Endodermal cell (in vitro differentiated cells): ENCODE measurements around the gene COLGALT1. TPM values are rescaled to one million over a fixed set of nuclear protein-coding genes. Genes with fewer than 3 reads are reported as not detected.

Experiments
- DNase-seq: peaks from one replicate; pipeline ENCODE4 v3.0.0-alpha.2; 2017
- H3K27ac ChIP-seq: 2 replicates; pipeline ENCODE4 v1.5.1; 2013; ENCODE audit warnings: mild to moderate bottlenecking, low read depth, low read length, moderate library complexity
- H3K27me3 ChIP-seq: 2 replicates; pipeline ENCODE4 v1.6.1; 2013; ENCODE audit warnings: mild to moderate bottlenecking, low read length, moderate library complexity; ENCODE audit not compliant: insufficient read depth, control insufficient read depth, poor library complexity, severe bottlenecking
- H3K36me3 ChIP-seq: 2 replicates; pipeline ENCODE4 v1.7.0; 2013; ENCODE audit warnings: mild to moderate bottlenecking, low read length, moderate library complexity; ENCODE audit not compliant: control insufficient read depth, insufficient read depth
- H3K4me1 ChIP-seq: one replicate; pipeline ENCODE4 v1.7.0; 2013; ENCODE audit warnings: low read length; ENCODE audit not compliant: control insufficient read depth, insufficient read depth
- H3K4me3 ChIP-seq: 2 replicates; pipeline ENCODE4 v1.5.1; 2013; ENCODE audit warnings: mild to moderate bottlenecking, low read length, moderate library complexity
- H3K9ac ChIP-seq: 2 replicates; pipeline ENCODE4 v1.6.1; 2013; ENCODE audit warnings: mild to moderate bottlenecking, low read length, moderate library complexity; ENCODE audit not compliant: poor library complexity, severe bottlenecking; ENCODE audit errors: extremely low read depth
- H3K9me3 ChIP-seq: 2 replicates; pipeline ENCODE4 v1.6.1; 2013; ENCODE audit warnings: mild to moderate bottlenecking, low read length, moderate library complexity; ENCODE audit not compliant: control insufficient read depth
- H3K27ac Mint-ChIP-seq: 2 replicates; pipeline ENCODE4 v1.8.0; 2020; ENCODE audit warnings: mixed read lengths
- H3K27me3 Mint-ChIP-seq: 2 replicates; pipeline ENCODE4 v1.8.0; 2021; ENCODE audit warnings: mild to moderate bottlenecking, mixed read lengths; ENCODE audit not compliant: insufficient read depth
- H3K36me3 Mint-ChIP-seq: 2 replicates; pipeline ENCODE4 v1.8.0; 2020; ENCODE audit warnings: low read depth, mixed read lengths
- H3K4me1 Mint-ChIP-seq: 2 replicates; pipeline ENCODE4 v1.8.0; 2020; ENCODE audit warnings: mixed read lengths
- H3K4me3 Mint-ChIP-seq: 2 replicates; pipeline ENCODE4 v1.8.0; 2020; ENCODE audit warnings: mild to moderate bottlenecking, moderate library complexity, mixed read lengths
- H3K9me3 Mint-ChIP-seq: 2 replicates; pipeline ENCODE4 v1.8.0; 2020; ENCODE audit warnings: mild to moderate bottlenecking, mixed read lengths
- WGBS, 2 experiments: methylation state at CpG; one replicate each; pipeline versions ENCODE4 v1.1.5 to v1.1.7; 2013; ENCODE audit warnings: missing lambda C conversion rate in 2 of 2, mixed read lengths in 1 of 2; ENCODE audit not compliant: insufficient coverage in 1 of 2, insufficient read length in 1 of 2; 5-methylcytosine and 5-hydroxymethylcytosine counted together
- total RNA-seq, 2 donors: library from RNA; stranded (reverse); fragmentation: NEBNext Ultra II Directional in 1 of 2; extraction: Animal tissue kit (Norgen Biotek cat#: 25700) in 1 of 2; gene quantifications; 2 replicates in 1 of 2; 3 replicates in 1 of 2; pipeline ENCODE4 v1.2.1, GENCODE V29; 2021
- TF ChIP-seq, protein P1 (sequence below): fragments of 200-600 bp; sonication (generic); conservative IDR thresholded peaks from 2 replicates; pipeline ENCODE4 v1.5.0; 2021; ENCODE audit warnings: antibody characterized with exemption, mild to moderate bottlenecking

COLGALT1 gene
- total RNA-seq, 2 donors from 2014 or later: 61.2 to 68.3 TPM

DNA sequence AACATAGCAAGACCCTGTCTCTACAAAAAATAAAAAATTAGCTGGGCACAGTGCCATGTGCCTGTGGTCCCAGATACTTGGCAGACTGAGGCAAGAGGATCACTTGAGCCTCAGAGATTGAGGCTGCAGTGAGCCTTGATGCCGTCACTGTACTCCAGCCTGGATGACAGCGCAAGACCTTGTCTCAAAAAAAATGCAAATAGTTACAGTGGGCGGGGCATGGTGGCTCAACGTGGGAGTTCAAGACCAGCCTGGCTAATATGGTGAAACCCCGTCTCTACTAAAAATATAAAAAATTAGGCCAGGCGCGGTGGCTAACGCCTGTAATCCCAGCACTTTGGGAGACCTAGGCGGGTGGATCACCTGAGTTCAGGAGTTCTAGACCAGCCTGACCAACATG lies 35.5 kb upstream of the COLGALT1 start:
- H3K27ac Mint-ChIP-seq: no peak overlapping the region
- 93 to 95% methylated on average over 8 to 9 of the region's 9 CpGs for WGBS, 2 experiments
- H3K9me3 Mint-ChIP-seq: peaks cover 17% of the 10 kb centered on the region

DNA sequence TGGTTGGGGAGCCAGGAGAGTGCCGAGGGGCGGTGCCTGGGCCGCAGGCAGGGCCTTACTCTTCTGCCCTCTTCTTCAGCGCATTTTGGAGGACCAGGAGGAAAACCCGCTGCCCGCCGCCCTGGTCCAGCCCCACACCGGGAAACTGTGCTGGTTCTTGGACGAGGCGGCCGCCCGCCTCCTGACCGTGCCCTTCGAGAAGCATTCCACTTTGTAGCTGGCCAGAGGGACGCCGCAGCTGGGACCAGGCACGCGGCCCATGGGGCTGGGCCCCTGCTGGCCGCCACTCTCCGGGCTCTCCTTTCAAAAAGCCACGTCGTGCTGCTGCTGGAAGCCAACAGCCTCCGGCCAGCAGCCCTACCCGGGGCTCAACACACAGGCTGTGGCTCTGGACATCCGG lies 34.6 kb upstream of the COLGALT1 start:
- peaks cover 26% of the 10 kb centered on the region for H3K36me3 ChIP-seq
- H3K4me1 ChIP-seq: no peaks in the 10 kb centered on the region
- TF ChIP-seq, protein P1, sequence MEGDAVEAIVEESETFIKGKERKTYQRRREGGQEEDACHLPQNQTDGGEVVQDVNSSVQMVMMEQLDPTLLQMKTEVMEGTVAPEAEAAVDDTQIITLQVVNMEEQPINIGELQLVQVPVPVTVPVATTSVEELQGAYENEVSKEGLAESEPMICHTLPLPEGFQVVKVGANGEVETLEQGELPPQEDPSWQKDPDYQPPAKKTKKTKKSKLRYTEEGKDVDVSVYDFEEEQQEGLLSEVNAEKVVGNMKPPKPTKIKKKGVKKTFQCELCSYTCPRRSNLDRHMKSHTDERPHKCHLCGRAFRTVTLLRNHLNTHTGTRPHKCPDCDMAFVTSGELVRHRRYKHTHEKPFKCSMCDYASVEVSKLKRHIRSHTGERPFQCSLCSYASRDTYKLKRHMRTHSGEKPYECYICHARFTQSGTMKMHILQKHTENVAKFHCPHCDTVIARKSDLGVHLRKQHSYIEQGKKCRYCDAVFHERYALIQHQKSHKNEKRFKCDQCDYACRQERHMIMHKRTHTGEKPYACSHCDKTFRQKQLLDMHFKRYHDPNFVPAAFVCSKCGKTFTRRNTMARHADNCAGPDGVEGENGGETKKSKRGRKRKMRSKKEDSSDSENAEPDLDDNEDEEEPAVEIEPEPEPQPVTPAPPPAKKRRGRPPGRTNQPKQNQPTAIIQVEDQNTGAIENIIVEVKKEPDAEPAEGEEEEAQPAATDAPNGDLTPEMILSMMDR: no peak
- H3K9me3 Mint-ChIP-seq: peaks cover 19% of the 10 kb centered on the region
- no peaks in the 10 kb centered on the region for H3K4me1 Mint-ChIP-seq
- H3K36me3 Mint-ChIP-seq: peaks cover 41% of the 10 kb centered on the region
- DNase-seq: peak; percentile 45
- peaks cover 3% of the 10 kb centered on the region for H3K27me3 Mint-ChIP-seq
- 95 to 97% methylated on average over 11 to 25 of the region's 25 CpGs for WGBS, 2 experiments
- H3K4me3 Mint-ChIP-seq: no peak overlapping the region
- H3K27ac ChIP-seq: no peak overlapping the region
- no peak overlapping the region for H3K27ac Mint-ChIP-seq
- H3K4me3 ChIP-seq: no peak overlapping the region
- no peak overlapping the region for H3K9ac ChIP-seq
- peaks cover 23% of the 10 kb centered on the region for H3K9me3 ChIP-seq
- H3K27me3 ChIP-seq: no peaks in the 10 kb centered on the region

More for the DNA sequence above, 35.5 kb upstream of the COLGALT1 start:
- no peak overlapping the region for H3K9ac ChIP-seq
- no peak overlapping the region for H3K27ac ChIP-seq
- H3K36me3 ChIP-seq: peaks cover 27% of the 10 kb centered on the region
- H3K4me1 ChIP-seq: no peaks in the 10 kb centered on the region
- Mint-ChIP-seq H3K27me3 (peaks cover 3% of the 10 kb centered on the region), H3K4me3 (no peak overlapping the region), H3K36me3 (peaks cover 44% of the 10 kb centered on the region), H3K4me1 (no peaks in the 10 kb centered on the region)
- H3K27me3 ChIP-seq: no peaks in the 10 kb centered on the region
- H3K4me3 ChIP-seq: no peak overlapping the region
- peaks cover 24% of the 10 kb centered on the region for H3K9me3 ChIP-seq
- TF ChIP-seq, protein P1: no peak
- no peak for DNase-seq

DNA sequence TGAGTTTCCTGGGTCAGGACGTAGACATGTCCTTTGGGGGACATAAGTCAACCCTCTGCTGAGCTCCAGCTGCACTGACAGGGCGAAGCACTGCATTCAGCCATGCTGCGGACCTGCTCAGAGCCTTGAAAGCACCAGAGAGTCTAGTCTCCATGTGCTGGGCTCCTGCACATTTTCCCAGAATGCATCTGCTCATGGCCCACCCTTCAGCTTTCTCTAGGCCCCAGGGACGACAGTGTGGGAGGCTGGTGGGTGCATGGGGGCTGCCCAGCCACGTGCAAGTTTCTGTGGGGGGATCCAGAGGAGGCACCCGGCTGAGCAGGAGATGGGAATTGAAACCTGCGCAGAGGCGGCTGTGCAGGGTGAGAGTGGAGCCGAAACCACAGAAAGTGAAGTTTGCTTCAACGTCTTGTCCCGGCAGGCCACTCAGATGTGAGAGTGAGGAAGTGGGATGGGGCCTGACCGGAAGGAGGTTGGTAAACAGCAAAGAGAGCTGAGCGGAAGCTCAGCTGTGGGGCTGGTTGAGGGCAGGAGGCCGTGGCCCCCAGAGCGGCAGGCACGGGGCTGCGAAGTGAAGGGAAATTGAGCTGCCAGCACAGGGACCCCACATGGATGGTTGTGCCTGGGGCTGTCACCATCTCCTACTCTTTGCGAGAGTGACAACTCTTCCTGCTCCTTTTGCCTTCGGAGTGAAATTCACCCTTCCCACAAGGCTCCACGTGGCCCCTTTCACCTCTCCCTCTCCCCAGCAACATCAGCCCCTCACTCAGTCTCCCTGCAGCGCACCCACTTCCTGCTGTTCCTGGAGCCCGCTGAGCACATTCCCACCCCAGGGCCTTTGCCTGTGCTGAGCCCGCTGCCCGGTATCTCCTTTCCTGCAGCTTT lies 32.2 kb upstream of the COLGALT1 start:
- DNase-seq: peak; percentile 37
- Histone ChIP-seq H3K9me3 (peaks cover under 1% of the 10 kb centered on the region), H3K36me3 (peaks cover 7% of the 10 kb centered on the region), H3K4me1 (no peaks in the 10 kb centered on the region), H3K9ac (no peak overlapping the region), H3K4me3 (no peak overlapping the region), H3K27ac (no peak overlapping the region), H3K27me3 (no peaks in the 10 kb centered on the region)
- WGBS, 2 experiments: 86 to 91% methylated on average over 20 to 24 of the region's 24 CpGs
- no peak overlapping the region for H3K4me3 Mint-ChIP-seq
- H3K36me3 Mint-ChIP-seq: peaks cover 18% of the 10 kb centered on the region
- H3K4me1 Mint-ChIP-seq: no peaks in the 10 kb centered on the region
- H3K27ac Mint-ChIP-seq: peak overlapping the region; percentile 35
- H3K9me3 Mint-ChIP-seq: peaks cover 4% of the 10 kb centered on the region
- peaks cover 3% of the 10 kb centered on the region for H3K27me3 Mint-ChIP-seq
- TF ChIP-seq, protein P1: no peak
